Endothelial cell of hepatic sinusoid (primary cell): ENCODE measurements around the gene TOX3.

Source experiments
- in situ Hi-C: cut with HindIII; loops from 2 replicates; pipeline ENCODE4 v1.10.0; 2017; ENCODE audit warnings: low sequenced_read_pairs

TOX3 gene

DNA sequence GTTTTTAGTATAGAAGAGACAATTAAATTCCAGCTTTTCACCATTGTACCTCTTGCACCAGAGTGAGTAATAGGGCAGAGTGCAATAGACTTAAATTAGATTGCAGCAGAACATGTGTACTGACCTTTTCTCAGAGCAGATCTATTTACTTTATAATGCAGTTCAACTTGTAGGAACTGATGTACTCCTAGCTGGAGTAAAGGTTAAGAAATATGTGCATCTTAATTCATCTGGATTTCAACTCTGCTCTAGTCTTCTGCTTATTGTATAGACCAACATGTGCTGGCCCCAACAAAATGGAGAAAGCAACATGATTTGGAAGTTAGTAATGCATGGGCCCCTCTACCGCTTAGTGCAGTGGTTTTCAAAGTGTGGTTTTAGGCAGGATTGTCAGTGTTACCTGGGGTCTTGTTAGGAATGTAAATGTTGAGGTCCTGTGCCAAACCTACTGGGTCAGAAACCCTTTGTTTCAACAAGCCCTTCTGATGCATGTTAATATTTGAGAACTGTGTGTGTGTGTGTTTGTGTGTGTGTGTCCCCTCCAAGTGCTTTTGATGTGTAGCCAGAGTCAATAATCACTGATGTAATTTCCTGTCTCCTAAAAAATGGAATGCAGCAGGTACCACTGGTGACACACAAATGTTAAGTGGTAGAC, 138.6 kb downstream of the TOX3 start:
- in situ Hi-C loops, result no loop called here

DNA sequence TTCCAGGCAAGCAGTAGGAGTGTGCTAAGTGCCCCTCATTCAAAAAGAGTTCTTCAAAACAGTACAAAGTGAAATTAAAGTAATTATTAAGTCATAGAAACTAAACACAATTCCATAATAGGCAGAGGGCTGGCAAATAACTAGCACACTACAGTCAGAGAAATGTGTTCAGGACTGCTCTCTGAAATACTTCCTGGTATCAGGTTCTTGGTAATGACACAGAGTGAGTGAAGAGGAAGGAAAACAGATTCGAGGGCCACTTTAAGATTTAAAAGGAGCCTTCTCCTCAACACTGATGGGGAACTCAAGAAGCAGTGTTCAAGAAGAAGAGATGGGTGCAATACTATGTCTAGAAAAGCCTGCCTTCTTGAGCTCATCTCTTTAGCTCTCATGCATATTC, 139.2 kb downstream of the TOX3 start:
- in situ Hi-C loops, result no loop called here

DNA sequence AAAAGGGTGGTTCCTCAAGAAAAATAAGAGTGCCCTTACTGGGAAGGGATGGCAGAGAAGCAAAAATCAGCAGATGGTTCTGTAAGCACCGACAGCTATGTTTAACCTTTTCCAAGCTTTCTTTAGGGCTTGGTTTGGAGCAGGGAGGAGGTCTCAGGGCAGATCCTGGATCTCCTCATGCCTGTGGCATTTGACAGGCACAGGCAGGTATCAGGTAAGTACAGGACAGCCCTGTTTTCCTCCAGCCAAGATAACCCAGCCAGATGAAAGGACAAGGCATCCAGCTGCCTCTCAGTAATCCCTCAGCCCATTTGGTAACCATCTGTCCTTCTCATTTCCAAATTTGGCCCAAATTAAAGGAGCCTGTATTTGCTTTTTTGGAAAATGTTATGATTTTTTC, 141.5 kb downstream of the TOX3 start:
- in situ Hi-C loops, result no loop called here

DNA sequence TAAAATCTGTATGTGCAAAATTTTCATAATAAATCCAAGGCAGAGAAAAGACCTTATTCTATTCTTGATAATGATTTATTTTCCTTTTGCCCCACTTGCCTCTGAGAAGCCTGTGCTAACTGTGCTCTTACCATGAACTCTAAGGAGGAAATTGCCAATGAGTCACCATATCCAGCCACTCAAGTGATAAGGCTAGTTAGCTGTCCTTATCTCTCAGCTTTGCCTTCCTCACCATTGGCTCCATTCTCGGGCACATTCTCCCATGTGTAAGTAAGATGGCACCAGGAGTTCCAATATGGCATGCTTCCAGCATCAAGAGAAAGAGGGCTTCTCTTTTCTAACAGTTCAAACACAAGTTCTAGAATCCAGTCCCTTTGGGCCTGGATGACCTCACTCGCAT, 142.4 kb downstream of the TOX3 start:
- in situ Hi-C loops, result no loop called here

DNA sequence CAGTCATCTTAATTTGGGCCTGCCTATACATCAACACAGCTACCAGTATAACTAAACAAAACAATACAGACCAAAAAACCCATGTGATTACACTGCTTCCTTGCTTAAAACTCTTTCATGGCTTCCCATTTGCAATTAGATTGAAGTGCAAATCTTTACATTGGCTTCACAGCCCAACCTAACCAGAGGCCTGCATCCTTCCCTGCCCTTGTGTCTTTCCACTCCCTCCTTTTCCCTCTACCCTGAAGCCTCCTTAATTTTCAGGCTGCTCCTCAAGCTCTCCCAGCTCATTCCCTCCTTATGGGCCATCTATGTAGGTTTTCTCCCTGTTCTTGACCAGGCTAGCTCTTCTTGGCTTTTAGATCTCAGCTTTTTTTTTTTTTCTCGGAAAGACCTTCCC, 147.8 kb downstream of the TOX3 start:
- in situ Hi-C loops, result no loop called here

DNA sequence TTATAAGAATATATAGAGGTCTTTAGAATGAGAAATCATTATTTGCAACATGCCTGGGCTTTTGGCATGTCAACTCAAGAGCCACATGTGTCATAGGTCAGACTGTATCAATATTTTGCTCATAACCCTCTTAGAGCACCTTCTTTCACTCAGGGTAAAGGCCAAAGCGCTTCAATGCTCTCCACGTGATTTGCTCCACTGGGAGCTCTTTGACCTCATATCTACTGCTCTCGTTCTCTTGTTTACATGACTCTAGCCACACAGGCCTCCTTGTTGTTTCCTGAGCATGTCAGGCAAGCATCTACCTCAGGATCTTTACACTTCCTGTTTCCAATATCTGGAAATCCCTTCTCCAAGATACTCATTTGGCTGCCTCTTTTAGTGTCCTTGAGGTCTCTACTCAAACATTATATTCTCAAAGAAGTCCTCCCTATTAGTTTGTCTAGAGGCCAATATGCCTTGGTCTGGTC, 148.4 kb downstream of the TOX3 start:
- in situ Hi-C loops, result no loop called here

DNA sequence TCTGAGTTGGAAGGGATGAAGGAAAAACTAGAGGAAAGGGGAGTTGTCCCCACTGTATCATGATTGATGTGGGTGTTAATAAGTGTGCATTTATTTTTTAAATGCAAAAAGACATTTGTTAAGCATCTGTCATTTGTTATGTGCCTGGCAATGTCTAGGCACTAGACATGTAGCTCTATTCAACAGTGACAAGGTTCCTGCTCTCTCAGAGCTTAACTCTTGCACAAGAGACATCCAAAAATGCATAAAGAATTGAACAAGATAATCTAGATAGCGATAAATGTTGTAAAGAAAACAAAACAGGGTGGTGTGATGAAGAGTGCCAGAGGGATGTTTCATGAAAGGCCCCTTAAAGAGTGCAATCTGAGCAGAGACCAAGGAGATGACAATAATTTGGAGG, 148.9 kb downstream of the TOX3 start:
- in situ Hi-C loops, result no loop called here

DNA sequence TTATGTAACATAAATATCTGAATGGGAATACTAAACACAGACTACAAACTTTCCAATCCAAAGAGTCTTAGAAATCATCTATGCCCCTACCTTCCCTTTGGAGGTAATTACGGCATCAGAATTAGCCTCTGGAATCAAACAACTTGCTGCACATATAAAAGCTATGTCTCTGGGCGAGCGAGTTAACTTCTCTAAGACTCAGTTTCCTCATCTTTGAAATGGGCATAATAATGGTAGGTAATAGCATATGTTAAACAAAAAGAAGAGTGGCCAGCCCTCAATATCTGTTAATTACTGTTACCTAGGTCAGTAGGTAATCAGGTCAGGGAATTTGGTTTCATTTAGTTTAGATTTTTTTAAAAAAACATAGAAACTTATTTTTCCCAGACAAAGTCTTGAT, 153.5 kb downstream of the TOX3 start:
- in situ Hi-C loops, result no loop called here

DNA sequence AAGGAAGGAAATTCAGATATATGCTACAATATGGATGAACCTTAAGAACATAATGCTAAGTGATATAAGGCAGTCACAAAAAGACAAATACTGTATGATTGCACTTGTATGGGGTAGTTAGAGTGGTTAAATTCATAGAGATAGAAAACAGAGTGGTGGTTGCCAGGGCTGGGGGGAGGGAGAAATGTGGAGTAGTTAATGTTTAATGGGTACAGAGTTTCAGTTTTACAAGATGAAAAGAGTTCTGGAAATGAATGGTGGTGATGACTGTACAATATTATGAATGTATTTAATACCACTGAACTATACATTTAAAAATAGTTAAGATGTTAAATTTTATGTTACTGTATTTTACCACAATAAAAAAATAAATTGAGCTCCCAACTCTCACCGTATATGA, 157.9 kb downstream of the TOX3 start:
- in situ Hi-C loops, result no loop called here
